ENCODE measurements around the gene CHMP3.

The CHMP3 gene

GRCh38 chr2:86507600-86507999 is 55.6 kb downstream of the CHMP3 start:
- H3K36me3 ChIP-seq (replicated peaks; ENCODE audit: insufficient read depth, low read length), result no peaks in the 10 kb centered on the region

GRCh38 chr2:86500325-86501083 is 62.7 kb downstream of the CHMP3 start:
- Histone ChIP-seq H3K36me3 (replicated peaks; ENCODE audit: insufficient read depth, low read length) (peaks cover 13% of the 10 kb centered on the region), H3K4me3 (ENCODE audit: low read length) (no peak overlapping the region), H3K4me1 (ENCODE audit: low read length) (peaks cover 12% of the 10 kb centered on the region), H3K4me2 (ENCODE audit: low read depth, low read length) (no peak overlapping the region), H3K27me3 (replicated peaks; ENCODE audit: insufficient read depth, low read length) (no peaks in the 10 kb centered on the region), H3F3A (ENCODE audit: insufficient read depth, low read length) (0 out of 2 replicates have a peak, but pooled peaks cover 3% of the 10 kb centered on the region), H2AFZ (ENCODE audit: low read length) (no peak overlapping the region), H3K9me2 (replicated peaks; ENCODE audit: insufficient read depth, low read length) (no peaks in the 10 kb centered on the region), H3K79me2 (ENCODE audit: low read length) (0 out of 2 replicates have a peak, but pooled peaks cover 3% of the 10 kb centered on the region), H4K20me1 (ENCODE audit: insufficient read depth, low read length) (no peaks in the 10 kb centered on the region), H3K9me3 (replicated peaks; ENCODE audit: insufficient read depth, low read length) (no peaks in the 10 kb centered on the region), H3K27ac (ENCODE audit: low read length) (no peak overlapping the region), H3K9ac (ENCODE audit: low read length) (no peak overlapping the region)
- TF ChIP-seq CTCF (IDR thresholded peaks at IDR 0.05; ENCODE audit: low read length) (no peak), EZH2 (optimal IDR thresholded peaks at IDR 0.05; ENCODE audit: low read depth, low read length) (no peak), EZH2phosphoT487 (IDR thresholded peaks at IDR 0.05; ENCODE audit: low read length) (no peak)
- DNase-seq, result no peak

More at GRCh38 chr2:86507600-86507999, 55.6 kb downstream of the CHMP3 start:
- no peaks in the 10 kb centered on the region for H3K9me2 ChIP-seq (replicated peaks; ENCODE audit: insufficient read depth, low read length)
- no peaks in the 10 kb centered on the region for H3F3A ChIP-seq (ENCODE audit: insufficient read depth, low read length)
- no peak overlapping the region for H3K27ac ChIP-seq (ENCODE audit: low read length)
- H3K9me3 ChIP-seq (replicated peaks; ENCODE audit: insufficient read depth, low read length), result no peaks in the 10 kb centered on the region
- TF ChIP-seq EZH2phosphoT487 (IDR thresholded peaks at IDR 0.05; ENCODE audit: low read length) (no peak), CTCF (IDR thresholded peaks at IDR 0.05; ENCODE audit: low read length) (no peak), EZH2 (optimal IDR thresholded peaks at IDR 0.05; ENCODE audit: low read depth, low read length) (no peak)
- no peaks in the 10 kb centered on the region for H3K4me1 ChIP-seq (ENCODE audit: low read length)
- DNase-seq, result no peak
- no peaks in the 10 kb centered on the region for H3K27me3 ChIP-seq (replicated peaks; ENCODE audit: insufficient read depth, low read length)
- no peak overlapping the region for H3K9ac ChIP-seq (ENCODE audit: low read length)
- H3K4me2 ChIP-seq (ENCODE audit: low read depth, low read length), result no peak overlapping the region
- no peaks in the 10 kb centered on the region for H4K20me1 ChIP-seq (ENCODE audit: insufficient read depth, low read length)
- H3K4me3 ChIP-seq (ENCODE audit: low read length), result no peak overlapping the region
- no peak overlapping the region for H2AFZ ChIP-seq (ENCODE audit: low read length)
- H3K79me2 ChIP-seq (ENCODE audit: low read length), result no peaks in the 10 kb centered on the region

GRCh38 chr2:86499326-86499725 is 63.9 kb downstream of the CHMP3 start:
- peaks cover 13% of the 10 kb centered on the region for H3K36me3 ChIP-seq (replicated peaks; ENCODE audit: insufficient read depth, low read length)
- DNase-seq, result no peak

More at GRCh38 chr2:86499326-86499725, 63.9 kb downstream of the CHMP3 start:
- Histone ChIP-seq H4K20me1 (ENCODE audit: insufficient read depth, low read length) (no peaks in the 10 kb centered on the region), H3F3A (ENCODE audit: insufficient read depth, low read length) (0 out of 2 replicates have a peak, but pooled peaks cover 3% of the 10 kb centered on the region), H3K27ac (ENCODE audit: low read length) (no peak overlapping the region), H3K79me2 (ENCODE audit: low read length) (0 out of 2 replicates have a peak, but pooled peaks cover 3% of the 10 kb centered on the region), H3K9me3 (replicated peaks; ENCODE audit: insufficient read depth, low read length) (no peaks in the 10 kb centered on the region), H3K4me3 (ENCODE audit: low read length) (no peak overlapping the region), H3K9me2 (replicated peaks; ENCODE audit: insufficient read depth, low read length) (no peaks in the 10 kb centered on the region), H2AFZ (ENCODE audit: low read length) (no peak overlapping the region), H3K4me2 (ENCODE audit: low read depth, low read length) (no peak overlapping the region), H3K4me1 (ENCODE audit: low read length) (peaks cover 16% of the 10 kb centered on the region), H3K9ac (ENCODE audit: low read length) (no peak overlapping the region), H3K27me3 (replicated peaks; ENCODE audit: insufficient read depth, low read length) (no peaks in the 10 kb centered on the region)
- no peak for TF ChIP-seq EZH2phosphoT487 (IDR thresholded peaks at IDR 0.05; ENCODE audit: low read length)
- TF ChIP-seq EZH2 (optimal IDR thresholded peaks at IDR 0.05; ENCODE audit: low read depth, low read length), result no peak
- no peak for TF ChIP-seq CTCF (IDR thresholded peaks at IDR 0.05; ENCODE audit: low read length)

All from MM.1S (cell line).